GM23338 (cell line): ENCODE measurements around the gene BMP8A. TPM values are rescaled to one million over a fixed set of nuclear protein-coding genes. Genes with fewer than 3 reads are reported as not detected.

Source experiments
- ATAC-seq: fragments of 200-7000 bp; cut with Tn5 transposase; 3 replicates; pipeline ENCODE4 v1.9.1; 2020
- DNase-seq: peaks from one replicate; pipeline ENCODE4 v3.0.0-alpha.2; 2015; ENCODE audit warnings: low spot score
- H2AFZ ChIP-seq: fragments of 200-600 bp; sonication (generic); 2 replicates; pipeline ENCODE4 v1.8.0; 2016; ENCODE audit warnings: antibody characterized with exemption, mild to moderate bottlenecking, moderate library complexity
- H3F3A ChIP-seq: fragments of 200-600 bp; sonication (generic); replicated peaks from 2 replicates; pipeline ENCODE4 v1.8.0; 2017; ENCODE audit warnings: antibody characterized with exemption, mixed run types, low read depth
- H3K27ac ChIP-seq: fragments of 200-600 bp; sonication (generic); 2 replicates; pipeline ENCODE4 v1.6.1; 2016; ENCODE audit warnings: low read depth
- H3K27me3 ChIP-seq: fragments of 200-600 bp; sonication (generic); 2 replicates; pipeline ENCODE4 v1.8.0; 2016; ENCODE audit warnings: mild to moderate bottlenecking, mixed run types, moderate library complexity; ENCODE audit not compliant: insufficient read depth
- H3K36me3 ChIP-seq: fragments of 200-600 bp; sonication (generic); 2 replicates; pipeline ENCODE4 v1.8.0; 2016; ENCODE audit warnings: mild to moderate bottlenecking; ENCODE audit not compliant: insufficient read depth
- H3K4me1 ChIP-seq: fragments of 200-600 bp; sonication (generic); 2 replicates; pipeline ENCODE4 v1.8.0; 2016; ENCODE audit warnings: mild to moderate bottlenecking, moderate library complexity; ENCODE audit not compliant: insufficient read depth
- H3K4me2 ChIP-seq: fragments of 200-600 bp; sonication (generic); 2 replicates; pipeline ENCODE4 v1.7.1; 2017; ENCODE audit warnings: mixed run types
- H3K4me3 ChIP-seq: fragments of 200-600 bp; sonication (generic); 2 replicates; pipeline ENCODE4 v1.6.1; 2016; ENCODE audit warnings: mixed run types
- H3K79me2 ChIP-seq: fragments of 200-600 bp; sonication (generic); replicated peaks from 2 replicates; pipeline ENCODE4 v1.8.0; 2017; ENCODE audit warnings: mild to moderate bottlenecking; ENCODE audit not compliant: insufficient read depth
- H3K9me2 ChIP-seq: fragments of 200-600 bp; sonication (generic); 2 replicates; pipeline ENCODE4 v1.8.0; 2017; ENCODE audit not compliant: insufficient read depth
- H4K20me1 ChIP-seq: fragments of 200-600 bp; sonication (generic); replicated peaks from 2 replicates; pipeline ENCODE4 v1.8.0; 2017; ENCODE audit warnings: mild to moderate bottlenecking; ENCODE audit not compliant: insufficient read depth
- H3K27ac Mint-ChIP-seq: 2 replicates; pipeline ENCODE4 v1.8.0; 2020; ENCODE audit warnings: inconsistent platforms, mild to moderate bottlenecking, moderate library complexity, mixed read lengths
- H3K27me3 Mint-ChIP-seq: 3 replicates; pipeline ENCODE4 v1.8.0; 2022; ENCODE audit warnings: low read depth, mild to moderate bottlenecking, moderate library complexity, mixed read lengths, inconsistent platforms; ENCODE audit not compliant: insufficient read depth, poor library complexity
- H3K36me3 Mint-ChIP-seq: 3 replicates; pipeline ENCODE4 v1.8.0; 2021; ENCODE audit warnings: low read depth, mild to moderate bottlenecking, inconsistent platforms, moderate library complexity, mixed read lengths
- H3K4me1 Mint-ChIP-seq: 3 replicates; pipeline ENCODE4 v1.8.0; 2020; ENCODE audit warnings: mild to moderate bottlenecking, inconsistent platforms, mixed read lengths
- H3K4me3 Mint-ChIP-seq: 3 replicates; pipeline ENCODE4 v1.8.0; 2021; ENCODE audit warnings: moderate library complexity, mild to moderate bottlenecking, inconsistent platforms, mixed read lengths
- H3K9me3 Mint-ChIP-seq: 3 replicates; pipeline ENCODE4 v1.8.0; 2020; ENCODE audit warnings: moderate library complexity, mild to moderate bottlenecking, inconsistent platforms, mixed read lengths
- CREB1 ChIP-seq: fragments of 250-450 bp; sonication (Bioruptor Pico); IDR thresholded peaks from 2 replicates; pipeline ENCODE4 v1.5.0; 2020; ENCODE audit warnings: low read depth, mild to moderate bottlenecking, moderate library complexity
- EZH2 ChIP-seq: fragments of 200-600 bp; sonication (generic); IDR thresholded peaks from one replicate; pipeline ENCODE4 v1.8.0; 2017; ENCODE audit warnings: antibody characterized with exemption, mild to moderate bottlenecking, low read depth; ENCODE audit not compliant: unreplicated experiment
- EZH2phosphoT487 ChIP-seq: fragments of 200-600 bp; sonication (generic); IDR thresholded peaks from one replicate; pipeline ENCODE4 v1.8.1; 2018; ENCODE audit warnings: antibody characterized with exemption; ENCODE audit not compliant: unreplicated experiment
- JUNB ChIP-seq: IDR thresholded peaks from one replicate; pipeline ENCODE4 v1.6.1; 2016; ENCODE audit warnings: antibody characterized with exemption; ENCODE audit not compliant: unreplicated experiment
- NANOG ChIP-seq: IDR thresholded peaks from 2 replicates; pipeline ENCODE4 v1.6.1; 2016; ENCODE audit warnings: antibody characterized with exemption, borderline replicate concordance
- ZNF331 ChIP-seq: fragments of 250-450 bp; sonication (Bioruptor Pico); IDR thresholded peaks from 2 replicates; pipeline ENCODE4 v1.5.0; 2020; ENCODE audit warnings: low read depth, mild to moderate bottlenecking, moderate library complexity
- polyA plus RNA-seq: library from polyadenylated mRNA; unstranded; fragments of >200 nt; fragmentation: Nextera tagmentation; extraction: Ambion mirVana; gene quantifications from 2 replicates; pipeline ENCODE4 v1.2.1, GENCODE V29; 2016
- total RNA-seq: library from RNA; depleted of rRNA; stranded (reverse); fragments of >200 nt; shearing (Covaris generic); gene quantifications from 2 replicates; pipeline ENCODE4 v1.2.3, GENCODE V29; 2014
- TF ChIP-seq, protein P1 (sequence below): fragments of 250-450 bp; sonication (Bioruptor Pico); IDR thresholded peaks from 2 replicates; pipeline ENCODE4 v1.5.0; 2020; ENCODE audit warnings: mild to moderate bottlenecking, moderate library complexity
- TF ChIP-seq, protein P2 (sequence below), 2 experiments: fragments of 200-600 bp in 1 of 2; sonication (generic) in 1 of 2; conservative IDR thresholded peaks; 2 replicates each; pipeline versions ENCODE4 v1.5.1 to v1.6.1; 2016 to 2017; ENCODE audit warnings: antibody characterized with exemption in 2 of 2, low read depth in 2 of 2, mild to moderate bottlenecking in 2 of 2, moderate library complexity in 1 of 2
- TF ChIP-seq, protein P3 (sequence below): IDR thresholded peaks from one replicate; pipeline ENCODE4 v1.6.1; 2018; ENCODE audit warnings: antibody characterized with exemption; ENCODE audit not compliant: unreplicated experiment

The BMP8A gene
- total and polyA plus RNA-seq, 2 experiments from 2014 or later = 0.34 to 0.63 TPM

DNA sequence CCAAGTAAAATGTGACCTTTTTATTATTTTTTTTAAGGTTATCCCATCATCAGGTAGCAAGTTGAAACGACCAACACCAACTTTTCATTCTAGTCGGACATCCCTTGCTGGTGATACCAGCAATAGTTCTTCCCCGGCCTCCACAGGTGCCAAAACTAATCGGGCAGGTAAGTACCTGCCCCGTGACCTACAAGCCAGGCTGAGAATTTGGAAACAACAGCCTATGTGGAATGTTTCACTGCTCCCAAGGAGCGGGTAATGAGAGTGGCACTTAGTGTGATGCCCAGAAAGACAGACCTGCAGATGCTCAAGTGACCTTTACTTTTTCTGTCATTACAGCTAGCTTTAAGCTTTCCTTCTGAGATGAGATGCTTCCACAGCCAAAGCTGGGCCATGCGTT, 6.9 kb upstream of the BMP8A start:
- Histone ChIP-seq H3K36me3 (peaks cover 53% of the 10 kb centered on the region), H3K9me2 (no peaks in the 10 kb centered on the region), H3K27me3 (peaks cover 16% of the 10 kb centered on the region), H2AFZ (no peak overlapping the region), H3K79me2 (no peaks in the 10 kb centered on the region), H3K27ac (no peak overlapping the region), H3K4me3 (no peak overlapping the region), H3K4me2 (no peak overlapping the region), H3F3A (peaks cover 11% of the 10 kb centered on the region; the same call in 1 of the 2 replicates), H3K4me1 (no peaks in the 10 kb centered on the region), H4K20me1 (peaks cover 17% of the 10 kb centered on the region)
- DNase-seq (no peak), ATAC-seq (no peak)
- no peaks in the 10 kb centered on the region for H3K4me1 Mint-ChIP-seq
- H3K4me3 Mint-ChIP-seq = no peak overlapping the region
- peaks cover 13% of the 10 kb centered on the region for H3K27me3 Mint-ChIP-seq
- peak; percentile 54 for TF ChIP-seq EZH2phosphoT487
- TF ChIP-seq, protein P1, sequence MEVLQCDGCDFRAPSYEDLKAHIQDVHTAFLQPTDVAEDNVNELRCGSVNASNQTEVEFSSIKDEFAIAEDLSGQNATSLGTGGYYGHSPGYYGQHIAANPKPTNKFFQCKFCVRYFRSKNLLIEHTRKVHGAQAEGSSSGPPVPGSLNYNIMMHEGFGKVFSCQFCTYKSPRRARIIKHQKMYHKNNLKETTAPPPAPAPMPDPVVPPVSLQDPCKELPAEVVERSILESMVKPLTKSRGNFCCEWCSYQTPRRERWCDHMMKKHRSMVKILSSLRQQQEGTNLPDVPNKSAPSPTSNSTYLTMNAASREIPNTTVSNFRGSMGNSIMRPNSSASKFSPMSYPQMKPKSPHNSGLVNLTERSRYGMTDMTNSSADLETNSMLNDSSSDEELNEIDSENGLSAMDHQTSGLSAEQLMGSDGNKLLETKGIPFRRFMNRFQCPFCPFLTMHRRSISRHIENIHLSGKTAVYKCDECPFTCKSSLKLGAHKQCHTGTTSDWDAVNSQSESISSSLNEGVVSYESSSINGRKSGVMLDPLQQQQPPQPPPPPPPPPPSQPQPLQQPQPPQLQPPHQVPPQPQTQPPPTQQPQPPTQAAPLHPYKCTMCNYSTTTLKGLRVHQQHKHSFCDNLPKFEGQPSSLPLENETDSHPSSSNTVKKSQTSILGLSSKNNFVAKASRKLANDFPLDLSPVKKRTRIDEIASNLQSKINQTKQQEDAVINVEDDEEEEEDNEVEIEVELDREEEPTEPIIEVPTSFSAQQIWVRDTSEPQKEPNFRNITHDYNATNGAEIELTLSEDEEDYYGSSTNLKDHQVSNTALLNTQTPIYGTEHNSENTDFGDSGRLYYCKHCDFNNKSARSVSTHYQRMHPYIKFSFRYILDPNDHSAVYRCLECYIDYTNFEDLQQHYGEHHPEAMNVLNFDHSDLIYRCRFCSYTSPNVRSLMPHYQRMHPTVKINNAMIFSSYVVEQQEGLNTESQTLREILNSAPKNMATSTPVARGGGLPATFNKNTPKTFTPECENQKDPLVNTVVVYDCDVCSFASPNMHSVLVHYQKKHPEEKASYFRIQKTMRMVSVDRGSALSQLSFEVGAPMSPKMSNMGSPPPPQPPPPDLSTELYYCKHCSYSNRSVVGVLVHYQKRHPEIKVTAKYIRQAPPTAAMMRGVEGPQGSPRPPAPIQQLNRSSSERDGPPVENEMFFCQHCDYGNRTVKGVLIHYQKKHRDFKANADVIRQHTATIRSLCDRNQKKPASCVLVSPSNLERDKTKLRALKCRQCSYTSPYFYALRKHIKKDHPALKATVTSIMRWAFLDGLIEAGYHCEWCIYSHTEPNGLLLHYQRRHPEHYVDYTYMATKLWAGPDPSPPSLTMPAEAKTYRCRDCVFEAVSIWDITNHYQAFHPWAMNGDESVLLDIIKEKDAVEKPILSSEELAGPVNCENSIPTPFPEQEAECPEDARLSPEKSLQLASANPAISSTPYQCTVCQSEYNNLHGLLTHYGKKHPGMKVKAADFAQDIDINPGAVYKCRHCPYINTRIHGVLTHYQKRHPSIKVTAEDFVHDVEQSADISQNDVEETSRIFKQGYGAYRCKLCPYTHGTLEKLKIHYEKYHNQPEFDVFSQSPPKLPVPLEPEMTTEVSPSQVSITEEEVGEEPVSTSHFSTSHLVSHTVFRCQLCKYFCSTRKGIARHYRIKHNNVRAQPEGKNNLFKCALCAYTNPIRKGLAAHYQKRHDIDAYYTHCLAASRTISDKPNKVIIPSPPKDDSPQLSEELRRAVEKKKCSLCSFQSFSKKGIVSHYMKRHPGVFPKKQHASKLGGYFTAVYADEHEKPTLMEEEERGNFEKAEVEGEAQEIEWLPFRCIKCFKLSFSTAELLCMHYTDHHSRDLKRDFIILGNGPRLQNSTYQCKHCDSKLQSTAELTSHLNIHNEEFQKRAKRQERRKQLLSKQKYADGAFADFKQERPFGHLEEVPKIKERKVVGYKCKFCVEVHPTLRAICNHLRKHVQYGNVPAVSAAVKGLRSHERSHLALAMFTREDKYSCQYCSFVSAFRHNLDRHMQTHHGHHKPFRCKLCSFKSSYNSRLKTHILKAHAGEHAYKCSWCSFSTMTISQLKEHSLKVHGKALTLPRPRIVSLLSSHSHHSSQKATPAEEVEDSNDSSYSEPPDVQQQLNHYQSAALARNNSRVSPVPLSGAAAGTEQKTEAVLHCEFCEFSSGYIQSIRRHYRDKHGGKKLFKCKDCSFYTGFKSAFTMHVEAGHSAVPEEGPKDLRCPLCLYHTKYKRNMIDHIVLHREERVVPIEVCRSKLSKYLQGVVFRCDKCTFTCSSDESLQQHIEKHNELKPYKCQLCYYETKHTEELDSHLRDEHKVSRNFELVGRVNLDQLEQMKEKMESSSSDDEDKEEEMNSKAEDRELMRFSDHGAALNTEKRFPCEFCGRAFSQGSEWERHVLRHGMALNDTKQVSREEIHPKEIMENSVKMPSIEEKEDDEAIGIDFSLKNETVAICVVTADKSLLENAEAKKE (CRISPR knock-in tag) = no peak
- H3K27ac Mint-ChIP-seq = no peak overlapping the region
- no peaks in the 10 kb centered on the region for H3K9me3 Mint-ChIP-seq
- H3K36me3 Mint-ChIP-seq = peaks cover 57% of the 10 kb centered on the region

DNA sequence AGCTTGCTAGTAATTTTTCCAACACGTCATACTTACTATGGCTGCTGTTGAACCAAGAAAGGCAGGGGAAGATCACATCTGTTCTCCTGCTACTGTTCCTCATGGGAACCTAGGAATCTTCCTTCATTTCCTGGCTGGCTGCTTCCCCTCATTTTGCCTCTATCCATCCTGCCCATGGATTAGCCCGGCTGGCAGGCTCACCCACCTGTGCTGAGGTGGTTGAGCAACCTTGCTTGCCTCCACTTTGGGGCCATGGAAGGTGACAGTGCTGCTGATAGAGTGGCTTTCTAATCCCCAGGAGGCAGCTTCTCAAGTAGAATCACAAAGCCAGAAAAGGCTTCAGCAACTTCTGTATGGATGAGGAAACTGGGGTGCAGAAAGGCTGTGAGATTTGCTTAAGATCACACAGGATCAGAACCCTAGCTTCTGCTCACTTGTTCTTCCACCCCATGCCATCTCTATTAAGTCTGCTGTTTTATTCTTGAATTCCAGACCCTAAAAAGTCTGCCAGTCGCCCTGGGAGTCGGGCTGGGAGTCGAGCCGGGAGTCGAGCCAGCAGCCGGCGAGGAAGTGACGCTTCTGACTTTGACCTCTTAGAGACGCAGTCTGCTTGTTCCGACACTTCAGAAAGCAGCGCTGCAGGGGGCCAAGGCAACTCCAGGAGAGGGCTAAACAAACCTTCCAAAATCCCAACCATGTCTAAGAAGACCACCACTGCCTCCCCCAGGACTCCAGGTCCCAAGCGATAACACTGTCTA, 6.2 kb upstream of the BMP8A start:
- peaks cover 47% of the 10 kb centered on the region for H3K36me3 ChIP-seq
- Mint-ChIP-seq H3K4me3 (no peak overlapping the region), H3K9me3 (no peaks in the 10 kb centered on the region), H3K4me1 (no peaks in the 10 kb centered on the region; the same call in 2 of the 3 replicates), H3K27me3 (peaks cover 18% of the 10 kb centered on the region), H3K27ac (no peak overlapping the region), H3K36me3 (peaks cover 51% of the 10 kb centered on the region)
- H4K20me1 ChIP-seq = peaks cover 17% of the 10 kb centered on the region
- H3K4me3 ChIP-seq = no peak overlapping the region
- no peaks in the 10 kb centered on the region for H3K79me2 ChIP-seq
- H3F3A ChIP-seq = peaks cover 11% of the 10 kb centered on the region; the same call in 1 of the 2 replicates
- no peaks in the 10 kb centered on the region for H3K4me1 ChIP-seq
- no peak overlapping the region for H2AFZ ChIP-seq
- H3K27me3 ChIP-seq = peaks cover 23% of the 10 kb centered on the region
- no peaks in the 10 kb centered on the region for H3K9me2 ChIP-seq
- ATAC-seq = no peak
- DNase-seq = no peak
- no peak overlapping the region for H3K4me2 ChIP-seq
- H3K27ac ChIP-seq = no peak overlapping the region
- TF ChIP-seq EZH2 = no peak
- no peak for TF ChIP-seq ZNF331 (CRISPR knock-in tag)
- no peak for TF ChIP-seq CREB1 (CRISPR knock-in tag)
- TF ChIP-seq NANOG = no peak
- TF ChIP-seq, protein P2, sequence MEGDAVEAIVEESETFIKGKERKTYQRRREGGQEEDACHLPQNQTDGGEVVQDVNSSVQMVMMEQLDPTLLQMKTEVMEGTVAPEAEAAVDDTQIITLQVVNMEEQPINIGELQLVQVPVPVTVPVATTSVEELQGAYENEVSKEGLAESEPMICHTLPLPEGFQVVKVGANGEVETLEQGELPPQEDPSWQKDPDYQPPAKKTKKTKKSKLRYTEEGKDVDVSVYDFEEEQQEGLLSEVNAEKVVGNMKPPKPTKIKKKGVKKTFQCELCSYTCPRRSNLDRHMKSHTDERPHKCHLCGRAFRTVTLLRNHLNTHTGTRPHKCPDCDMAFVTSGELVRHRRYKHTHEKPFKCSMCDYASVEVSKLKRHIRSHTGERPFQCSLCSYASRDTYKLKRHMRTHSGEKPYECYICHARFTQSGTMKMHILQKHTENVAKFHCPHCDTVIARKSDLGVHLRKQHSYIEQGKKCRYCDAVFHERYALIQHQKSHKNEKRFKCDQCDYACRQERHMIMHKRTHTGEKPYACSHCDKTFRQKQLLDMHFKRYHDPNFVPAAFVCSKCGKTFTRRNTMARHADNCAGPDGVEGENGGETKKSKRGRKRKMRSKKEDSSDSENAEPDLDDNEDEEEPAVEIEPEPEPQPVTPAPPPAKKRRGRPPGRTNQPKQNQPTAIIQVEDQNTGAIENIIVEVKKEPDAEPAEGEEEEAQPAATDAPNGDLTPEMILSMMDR (conservative IDR thresholded peaks at IDR 0.05; ENCODE audit: low read depth in 2 of 2) = no peak
- TF ChIP-seq, protein P3, sequence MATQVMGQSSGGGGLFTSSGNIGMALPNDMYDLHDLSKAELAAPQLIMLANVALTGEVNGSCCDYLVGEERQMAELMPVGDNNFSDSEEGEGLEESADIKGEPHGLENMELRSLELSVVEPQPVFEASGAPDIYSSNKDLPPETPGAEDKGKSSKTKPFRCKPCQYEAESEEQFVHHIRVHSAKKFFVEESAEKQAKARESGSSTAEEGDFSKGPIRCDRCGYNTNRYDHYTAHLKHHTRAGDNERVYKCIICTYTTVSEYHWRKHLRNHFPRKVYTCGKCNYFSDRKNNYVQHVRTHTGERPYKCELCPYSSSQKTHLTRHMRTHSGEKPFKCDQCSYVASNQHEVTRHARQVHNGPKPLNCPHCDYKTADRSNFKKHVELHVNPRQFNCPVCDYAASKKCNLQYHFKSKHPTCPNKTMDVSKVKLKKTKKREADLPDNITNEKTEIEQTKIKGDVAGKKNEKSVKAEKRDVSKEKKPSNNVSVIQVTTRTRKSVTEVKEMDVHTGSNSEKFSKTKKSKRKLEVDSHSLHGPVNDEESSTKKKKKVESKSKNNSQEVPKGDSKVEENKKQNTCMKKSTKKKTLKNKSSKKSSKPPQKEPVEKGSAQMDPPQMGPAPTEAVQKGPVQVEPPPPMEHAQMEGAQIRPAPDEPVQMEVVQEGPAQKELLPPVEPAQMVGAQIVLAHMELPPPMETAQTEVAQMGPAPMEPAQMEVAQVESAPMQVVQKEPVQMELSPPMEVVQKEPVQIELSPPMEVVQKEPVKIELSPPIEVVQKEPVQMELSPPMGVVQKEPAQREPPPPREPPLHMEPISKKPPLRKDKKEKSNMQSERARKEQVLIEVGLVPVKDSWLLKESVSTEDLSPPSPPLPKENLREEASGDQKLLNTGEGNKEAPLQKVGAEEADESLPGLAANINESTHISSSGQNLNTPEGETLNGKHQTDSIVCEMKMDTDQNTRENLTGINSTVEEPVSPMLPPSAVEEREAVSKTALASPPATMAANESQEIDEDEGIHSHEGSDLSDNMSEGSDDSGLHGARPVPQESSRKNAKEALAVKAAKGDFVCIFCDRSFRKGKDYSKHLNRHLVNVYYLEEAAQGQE = no peak
- no peak for TF ChIP-seq JUNB
